Germinal center (tissue), 1 donor: ENCODE results near the gene ADGRV1.
A peak's percentile ranks its signal among the peaks of the same experiment; 100 is the strongest.

Source experiments
- DNase-seq: peaks from one replicate; pipeline ENCODE4 v3.0.0; 2012; ENCODE audit warnings: mixed read lengths, low spot score

The ADGRV1 gene

GRCh38 chr5:91166059-91166807 lies 607.6 kb downstream of the ADGRV1 start:
- DNase-seq, result no peak

DNA sequence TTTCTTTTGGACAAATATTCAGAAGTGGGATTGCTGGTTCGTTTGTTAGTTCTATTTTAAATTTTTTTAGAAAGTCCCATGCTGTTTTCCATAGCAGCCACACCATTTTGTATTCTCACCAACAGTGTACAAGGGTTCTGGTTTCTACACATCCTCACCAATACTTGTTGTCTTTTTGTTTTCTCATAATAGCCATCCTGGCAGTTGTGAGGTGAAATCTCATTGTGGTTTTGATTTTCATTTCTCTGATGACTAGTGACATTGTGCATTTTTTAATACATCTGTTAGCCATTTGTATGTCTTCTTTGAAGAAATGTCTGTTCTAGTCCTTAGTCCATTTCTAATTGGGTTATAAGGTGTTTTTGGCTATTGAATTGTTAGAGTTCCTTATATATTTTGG lies 610.3 kb downstream of the ADGRV1 start:
- no peak for DNase-seq

DNA sequence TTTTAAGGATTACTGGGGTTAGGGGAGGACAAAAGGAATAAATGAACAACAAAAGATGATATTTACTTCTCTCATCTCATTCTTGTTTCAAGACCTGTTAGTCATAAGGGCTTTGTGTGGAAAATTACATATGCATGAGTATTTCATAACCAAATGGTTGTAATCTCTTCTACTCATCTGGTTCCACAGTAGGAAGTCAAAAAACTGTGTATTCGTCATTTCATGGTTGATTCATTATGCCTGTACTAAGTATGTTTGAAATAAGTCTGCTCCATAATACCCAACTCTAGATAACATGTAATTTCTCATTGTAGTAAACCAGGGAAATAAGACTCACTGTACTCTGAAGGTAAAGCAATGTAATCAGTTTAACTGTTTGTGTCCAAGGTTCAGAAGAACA lies 611.7 kb downstream of the ADGRV1 start:
- no peak for DNase-seq

GRCh38 chr5:91171322-91171721 lies 612.7 kb downstream of the ADGRV1 start:
- no peak for DNase-seq

DNA sequence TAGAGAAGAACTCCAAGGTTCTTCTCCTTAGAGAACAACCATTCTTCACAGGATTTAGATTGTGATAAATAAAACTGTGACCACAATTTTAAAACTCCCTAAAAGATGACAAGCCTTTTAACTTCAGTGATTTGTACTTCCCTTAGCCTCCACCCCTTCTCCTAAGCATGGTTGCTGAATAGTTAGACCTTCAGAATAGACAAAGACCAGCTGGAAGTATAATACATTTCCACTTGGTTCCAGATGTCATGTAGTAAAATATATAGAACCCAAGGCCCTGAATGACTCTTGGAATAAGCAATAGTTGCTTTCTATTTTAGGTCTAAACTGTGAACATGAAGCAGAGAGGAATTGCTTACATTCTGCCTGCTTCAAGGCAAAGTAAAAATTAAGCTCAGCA lies 615.8 kb downstream of the ADGRV1 start:
- no peak for DNase-seq

GRCh38 chr5:91175708-91176107 lies 617.1 kb downstream of the ADGRV1 start:
- DNase-seq, result no peak

GRCh38 chr5:91176288-91177016 lies 617.9 kb downstream of the ADGRV1 start:
- no peak for DNase-seq

GRCh38 chr5:91177085-91177484 lies 618.5 kb downstream of the ADGRV1 start:
- no peak for DNase-seq

DNA sequence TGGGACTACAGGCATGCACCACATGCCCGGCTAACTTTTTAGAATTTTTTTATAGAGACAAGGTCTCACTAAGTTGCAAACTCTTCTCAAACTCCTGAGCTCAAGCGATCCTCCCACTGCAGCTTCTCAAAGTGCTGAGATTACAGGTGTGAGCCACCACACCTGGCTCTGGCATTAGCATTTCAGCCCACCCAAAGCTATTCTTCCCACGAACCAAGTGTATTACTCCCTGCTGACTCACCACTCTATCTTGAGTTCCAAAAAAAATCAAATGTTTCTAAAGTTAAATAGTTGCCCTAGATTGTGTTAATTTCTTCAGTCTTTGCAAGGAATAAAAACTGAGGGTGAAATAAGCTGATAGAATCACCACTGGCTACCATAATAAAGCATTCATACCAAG lies 619.0 kb downstream of the ADGRV1 start:
- no peak for DNase-seq

GRCh38 chr5:91178461-91178860 lies 619.9 kb downstream of the ADGRV1 start:
- DNase-seq, result no peak

- no peak for DNase-seq
These were observed 620.4 kb downstream of the ADGRV1 start for GRCh38 chr5:91179018-91179417.

GRCh38 chr5:91180506-91180905 lies 621.9 kb downstream of the ADGRV1 start:
- DNase-seq, result no peak

- DNase-seq, result peak; percentile 18
These were observed 624.2 kb downstream of the ADGRV1 start for GRCh38 chr5:91182763-91183162.

- no peak for DNase-seq
These were observed 625.1 kb downstream of the ADGRV1 start for GRCh38 chr5:91183743-91184142.

DNA sequence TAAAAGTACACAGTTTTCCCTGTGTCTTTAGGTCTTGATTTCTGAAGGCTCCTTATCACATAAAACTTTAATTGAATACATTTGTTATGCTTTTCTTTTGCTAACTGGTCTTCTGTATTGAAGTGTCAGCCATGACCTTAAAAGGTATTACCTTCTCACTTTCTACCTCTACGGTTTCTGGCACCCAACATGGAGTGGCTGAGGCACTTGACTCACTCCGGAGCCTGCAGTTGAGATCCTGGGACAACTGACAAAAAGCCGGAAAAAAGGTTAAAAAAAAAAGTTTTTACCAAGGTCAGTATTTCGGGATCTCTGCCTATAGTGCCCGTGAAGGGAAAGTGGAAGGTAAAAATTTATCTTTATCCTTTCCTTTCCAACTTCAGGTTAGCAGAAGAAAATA lies 627.5 kb downstream of the ADGRV1 start:
- no peak for DNase-seq

DNA sequence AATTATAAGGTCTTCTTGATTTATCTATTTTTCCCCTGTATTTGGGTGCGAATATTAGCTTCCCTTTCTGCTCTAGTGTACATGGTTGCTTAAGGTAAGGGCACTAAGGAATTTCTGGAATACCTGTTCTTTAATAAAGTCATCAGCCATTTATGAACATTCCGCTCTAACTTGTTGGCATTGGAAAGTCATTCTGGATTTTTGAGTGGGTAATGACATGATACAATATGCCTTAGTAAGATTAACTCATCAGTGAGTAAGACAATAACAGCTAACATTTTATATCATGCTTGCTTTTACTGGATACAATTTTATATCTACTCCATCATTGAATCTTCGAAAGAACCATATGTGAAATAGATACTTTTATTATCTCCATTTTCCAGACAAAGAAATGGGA lies 628.4 kb downstream of the ADGRV1 start:
- DNase-seq, result no peak

- DNase-seq, result no peak
These were observed 630.2 kb downstream of the ADGRV1 start for GRCh38 chr5:91188755-91189154.

- DNase-seq, result no peak
These were observed 631.1 kb downstream of the ADGRV1 start for GRCh38 chr5:91189480-91190313.

DNA sequence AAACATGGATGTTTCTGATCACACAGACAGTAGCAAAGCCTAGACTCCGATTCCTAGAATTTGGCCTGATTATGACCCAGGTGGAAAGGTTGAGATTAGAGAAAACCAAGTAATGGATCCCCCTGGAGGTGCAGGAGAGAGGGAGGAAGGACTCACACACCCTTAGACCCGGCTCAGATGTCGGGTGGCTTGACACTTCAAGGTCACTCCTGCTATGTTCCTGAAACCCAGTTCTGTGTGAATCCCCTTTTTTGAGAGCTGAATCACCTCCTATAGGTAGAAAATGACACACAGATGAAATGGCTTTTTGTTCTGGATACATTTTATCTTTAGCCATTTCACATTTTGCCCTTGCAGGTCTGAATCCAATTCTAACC lies 631.7 kb downstream of the ADGRV1 start:
- DNase-seq, result no peak

GRCh38 chr5:91194824-91195381 lies 636.3 kb downstream of the ADGRV1 start:
- no peak for DNase-seq

DNA sequence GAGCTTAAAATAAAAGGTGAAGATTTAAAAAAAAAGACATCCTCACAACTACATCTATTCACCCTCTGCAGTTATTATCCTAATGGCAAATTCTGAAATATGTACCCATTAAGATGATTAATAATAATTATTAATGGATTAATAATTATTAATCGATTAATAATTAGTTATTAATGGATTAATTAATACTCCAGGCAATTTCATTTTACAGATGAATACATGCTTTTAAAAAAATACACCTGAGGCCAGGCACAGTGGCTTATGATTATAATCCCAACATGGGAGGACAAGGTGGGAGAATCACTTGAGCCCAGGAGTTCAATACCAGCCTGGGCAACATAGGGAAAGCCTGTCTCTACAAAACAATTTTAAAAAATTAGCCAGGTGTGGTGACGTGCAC lies 642.1 kb downstream of the ADGRV1 start:
- no peak for DNase-seq

DNA sequence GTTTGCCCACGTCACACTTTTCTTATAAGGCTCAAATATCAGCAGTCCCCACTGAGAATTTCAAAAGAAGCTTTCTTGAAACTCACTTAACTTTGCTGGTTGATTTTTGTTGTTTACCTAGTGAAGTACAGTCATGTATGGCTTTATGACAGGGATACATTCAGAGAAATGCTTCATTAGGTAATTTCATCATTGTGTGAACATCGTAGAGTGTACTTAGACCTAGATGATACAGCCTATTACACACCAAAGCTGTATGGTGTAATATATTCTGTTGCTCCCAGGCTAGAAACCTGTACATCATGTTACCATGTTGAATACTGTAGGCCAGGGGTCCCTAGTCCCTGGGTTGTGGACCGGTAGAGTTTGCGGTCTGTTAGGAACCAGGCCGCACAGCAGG lies 647.5 kb downstream of the ADGRV1 start:
- DNase-seq, result no peak

DNA sequence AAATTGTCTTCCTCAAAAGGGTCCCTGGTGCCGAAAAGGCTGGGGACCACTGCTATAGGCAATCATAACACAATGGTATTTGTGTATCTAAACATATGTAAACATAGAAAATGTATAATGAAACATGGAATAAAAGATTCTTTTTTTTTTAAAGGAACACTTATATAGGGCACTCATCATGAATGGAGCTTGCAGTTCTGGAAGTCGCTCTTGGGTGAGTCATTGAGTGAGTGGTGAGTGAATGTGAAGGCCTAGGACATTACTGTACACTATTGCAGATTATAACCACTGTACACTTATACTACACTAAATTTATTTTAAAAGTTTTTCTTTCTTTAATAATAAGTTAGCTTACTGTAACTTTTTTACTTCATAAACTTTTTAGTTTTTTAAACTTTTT lies 648.1 kb downstream of the ADGRV1 start:
- no peak for DNase-seq
